CD4-positive, alpha-beta T cell treated with Interleukin-6 for 4 hours (primary cell): ENCODE results near the gene ZNF429.
"Not testable (repeated sequence)": the region's sequence is repeated elsewhere in the genome, so short reads cannot be mapped to it uniquely, and the experiment has no call there.

Experiments
- DNase-seq: peaks from one replicate; pipeline ENCODE4 v3.0.0-alpha.2; 2020; ENCODE audit warnings: mixed read lengths

ZNF429 gene

GRCh38 chr19:21505459-21506451 is at the start of gene ZNF429:
Gene ZNF429 (plus strand): TSS chr19:21505602. CDS start chr19:21505772, 170 bp downstream.
- DNase-seq: peak; percentile 92

GRCh38 chr19:21460686-21461085 is 44.7 kb upstream of the ZNF429 start:
- DNase-seq: no peak

GRCh38 chr19:21462540-21462939 is 42.9 kb upstream of the ZNF429 start:
- no peak for DNase-seq

GRCh38 chr19:21463449-21464105 is 41.8 kb upstream of the ZNF429 start:
- DNase-seq: peak; percentile 51

GRCh38 chr19:21466627-21467026 is 38.8 kb upstream of the ZNF429 start:
- no peak for DNase-seq

GRCh38 chr19:21468791-21469190 is 36.6 kb upstream of the ZNF429 start:
- peak; percentile 3 for DNase-seq

GRCh38 chr19:21472507-21472906 is 32.9 kb upstream of the ZNF429 start:
- no peak for DNase-seq

- peak; percentile 76 for DNase-seq
These were observed 30.7 kb upstream of the ZNF429 start for GRCh38 chr19:21474671-21475181.

GRCh38 chr19:21482361-21482760 is 23.0 kb upstream of the ZNF429 start:
- not testable (repeated sequence) for DNase-seq

GRCh38 chr19:21482863-21483276 is 22.5 kb upstream of the ZNF429 start:
- peak; percentile 83 for DNase-seq

GRCh38 chr19:21483589-21484170 is 21.7 kb upstream of the ZNF429 start:
- peak; percentile 79 for DNase-seq

GRCh38 chr19:21484631-21485030 is 20.8 kb upstream of the ZNF429 start:
- DNase-seq: no peak

- no peak for DNase-seq
These were observed 19.5 kb upstream of the ZNF429 start for GRCh38 chr19:21485926-21486325.

GRCh38 chr19:21487969-21488368 is 17.4 kb upstream of the ZNF429 start:
- no peak for DNase-seq

- no peak for DNase-seq
These were observed 14.3 kb upstream of the ZNF429 start for GRCh38 chr19:21491146-21491545.

- no peak for DNase-seq
These were observed 12.2 kb upstream of the ZNF429 start for GRCh38 chr19:21492947-21493906.

- DNase-seq: no peak
These were observed 8.5 kb upstream of the ZNF429 start for GRCh38 chr19:21496876-21497275.

GRCh38 chr19:21498651-21499050 is 6.8 kb upstream of the ZNF429 start:
- DNase-seq: no peak

- DNase-seq: no peak
These were observed 2.8 kb downstream of the ZNF429 start for GRCh38 chr19:21508198-21508597.

GRCh38 chr19:21511058-21511457 is 5.7 kb downstream of the ZNF429 start:
- not testable (repeated sequence) for DNase-seq

GRCh38 chr19:21512609-21513008 is 7.2 kb downstream of the ZNF429 start:
- not testable (repeated sequence) for DNase-seq

- DNase-seq: no peak
These were observed 8.2 kb downstream of the ZNF429 start for GRCh38 chr19:21513651-21514050.
